GM18951 (cell line): ENCODE measurements around the gene GNA12.

ENCODE experiments used
- POLR2A ChIP-seq: IDR thresholded peaks from 4 replicates; pipeline ENCODE4 v1.6.1; 2011; ENCODE audit warnings: mild to moderate bottlenecking; ENCODE audit not compliant: insufficient read length, insufficient read depth; ENCODE audit errors: extremely low read depth
- in situ Hi-C: fragments of 300-500 bp; cut with MboI; formaldehyde crosslinking; loops from one replicate; pipeline ENCODE4 v1.12.0; 2022; ENCODE audit warnings: low sequenced_read_pairs, mixed read lengths, inconsistent platforms; ENCODE audit not compliant: unreplicated experiment

Gene GNA12

DNA sequence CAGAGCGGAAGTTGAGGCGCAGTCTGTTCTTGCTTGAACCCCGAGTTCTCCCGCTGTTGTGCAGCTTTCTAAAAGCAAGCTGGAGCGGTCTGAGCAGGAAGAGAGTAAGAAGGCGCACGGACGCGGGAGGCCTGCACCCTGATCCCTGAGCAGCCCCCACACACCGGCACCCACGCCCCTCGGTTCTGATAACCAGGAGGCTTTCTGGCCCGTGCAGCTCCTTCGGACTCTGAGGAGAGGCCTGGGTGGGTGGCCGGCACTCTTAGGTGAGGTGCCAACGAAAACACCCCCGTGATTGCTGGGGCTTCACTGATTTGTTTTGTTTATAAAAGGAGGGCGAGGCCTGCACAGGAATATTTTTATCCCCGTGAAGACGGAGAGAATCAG lies 127.2 kb downstream of the GNA12 start:
- in situ Hi-C loops: no loop called here
- no peak for TF ChIP-seq POLR2A

DNA sequence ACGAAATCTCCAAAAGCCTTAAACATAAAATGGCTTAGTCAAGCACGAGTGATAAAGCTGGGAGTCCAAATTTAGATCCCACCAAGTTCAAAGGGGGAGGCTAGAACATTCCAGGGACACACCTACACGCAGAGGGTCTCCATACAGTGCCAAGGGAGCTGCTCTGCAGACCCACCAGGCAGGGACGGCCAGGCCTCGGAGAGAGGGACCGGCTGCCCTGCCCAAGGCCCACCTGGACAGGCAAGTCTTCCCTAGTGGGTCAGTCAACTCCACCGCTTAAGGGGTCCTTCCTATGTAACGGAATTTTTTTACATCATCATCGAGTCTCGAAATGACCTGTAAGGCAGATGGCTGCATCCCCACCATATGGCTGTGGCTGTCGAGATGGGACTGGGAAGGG lies 127.6 kb downstream of the GNA12 start:
- in situ Hi-C loops: no loop called here
- no peak for TF ChIP-seq POLR2A

DNA sequence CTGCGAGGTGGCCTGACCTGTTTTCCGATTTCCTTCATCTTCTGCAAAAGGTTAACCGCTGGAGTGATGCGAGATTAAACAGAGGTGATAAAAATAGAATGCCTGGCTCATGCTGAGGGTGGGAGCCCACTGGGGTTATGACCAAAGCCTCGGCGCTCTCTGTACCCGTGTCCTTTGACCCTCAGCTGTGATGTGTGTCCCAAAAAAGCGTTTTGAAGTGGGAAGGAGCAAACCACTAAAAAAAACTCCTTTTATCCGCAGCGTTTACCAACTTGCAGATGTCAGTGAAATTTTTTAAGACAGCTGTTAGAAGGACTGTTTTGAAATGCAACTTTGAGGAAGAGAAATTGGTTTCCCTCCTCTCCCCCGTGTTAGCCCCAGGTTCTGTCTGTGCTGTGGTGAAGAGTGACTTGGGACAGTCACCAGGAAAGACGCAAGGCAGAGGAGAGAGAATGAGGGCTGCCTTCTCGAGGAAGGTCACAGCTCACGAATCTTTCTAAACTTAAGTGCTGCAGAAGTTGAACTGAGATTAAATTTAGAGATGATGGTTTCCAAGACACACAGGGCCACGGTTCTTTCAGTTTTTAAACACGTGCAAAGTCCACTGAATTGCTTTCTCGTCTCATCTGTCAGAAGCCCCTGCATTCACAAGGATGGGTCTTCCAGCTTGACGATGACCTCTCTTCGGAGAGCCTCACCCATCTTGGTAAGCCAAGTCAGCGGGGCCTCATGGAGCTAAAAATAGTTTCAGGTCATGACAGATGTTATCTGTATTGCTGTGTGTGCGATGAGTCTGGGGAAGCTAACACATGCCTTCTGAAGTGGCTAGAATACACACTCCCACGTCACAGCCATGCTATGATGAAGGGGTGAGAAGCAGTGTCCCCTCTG lies 128.5 kb downstream of the GNA12 start:
- in situ Hi-C loops: no loop called here
- no peak for TF ChIP-seq POLR2A

DNA sequence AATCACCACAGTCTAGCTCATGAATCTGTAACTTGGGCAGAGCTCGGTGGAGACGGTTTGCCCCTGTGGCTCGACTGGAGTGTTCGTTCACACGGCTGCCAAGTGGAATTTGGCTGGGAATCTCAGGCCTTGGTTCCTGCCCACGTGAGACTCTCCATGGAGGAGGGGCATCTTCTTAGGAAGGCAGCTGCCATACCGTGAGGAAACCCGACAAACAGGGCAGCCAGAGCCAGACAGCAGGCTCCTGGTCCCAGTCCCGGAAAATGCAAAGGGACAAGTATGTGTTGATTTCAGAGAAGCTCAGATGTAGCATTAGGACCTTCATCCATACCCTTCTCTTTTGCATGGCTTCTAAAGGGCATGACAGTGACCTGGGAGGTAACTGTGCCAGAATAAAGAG lies 129.5 kb downstream of the GNA12 start:
- no peak for TF ChIP-seq POLR2A
- in situ Hi-C loops: no loop called here

DNA sequence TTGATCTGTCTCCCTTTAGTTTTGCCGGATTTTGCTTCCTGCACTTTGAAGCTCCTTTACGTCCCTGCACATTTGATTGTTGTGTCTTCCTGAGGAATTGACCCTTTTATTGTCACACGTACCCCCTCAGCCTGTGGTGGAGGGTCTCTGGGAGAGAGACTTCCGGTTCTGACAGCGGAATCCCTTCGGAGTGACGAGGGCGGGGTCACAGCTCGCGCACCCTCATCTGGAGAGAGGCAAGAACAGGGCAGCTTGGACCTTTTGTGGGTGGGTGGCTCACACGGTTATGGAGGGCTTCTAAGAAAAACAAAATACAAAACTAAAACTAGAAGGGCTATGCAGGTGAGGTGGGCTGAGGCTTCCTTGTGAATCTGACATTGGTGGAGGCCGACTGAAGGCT lies 130.1 kb downstream of the GNA12 start:
- in situ Hi-C loops: no loop called here
- TF ChIP-seq POLR2A: no peak

DNA sequence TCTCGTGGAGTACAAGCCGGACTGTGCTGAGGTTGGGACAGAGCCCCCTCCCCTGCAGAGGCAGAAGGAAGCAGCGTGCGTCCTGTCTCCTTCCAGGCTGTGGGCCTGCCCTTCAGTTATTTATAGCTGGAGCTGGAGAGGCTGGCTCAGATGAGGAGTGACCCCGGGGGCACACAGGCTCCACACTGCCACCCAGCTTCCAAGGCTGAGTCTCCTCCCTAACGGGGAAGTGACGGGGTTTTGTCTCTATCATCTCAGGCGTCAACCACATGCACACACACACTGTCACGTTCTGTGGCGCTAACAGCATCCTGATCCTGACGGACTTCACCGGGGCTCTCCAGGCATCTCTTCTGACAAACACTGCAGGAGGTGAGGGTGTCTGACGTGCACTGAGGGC lies 130.7 kb downstream of the GNA12 start:
- in situ Hi-C loops: no loop called here
- no peak for TF ChIP-seq POLR2A

DNA sequence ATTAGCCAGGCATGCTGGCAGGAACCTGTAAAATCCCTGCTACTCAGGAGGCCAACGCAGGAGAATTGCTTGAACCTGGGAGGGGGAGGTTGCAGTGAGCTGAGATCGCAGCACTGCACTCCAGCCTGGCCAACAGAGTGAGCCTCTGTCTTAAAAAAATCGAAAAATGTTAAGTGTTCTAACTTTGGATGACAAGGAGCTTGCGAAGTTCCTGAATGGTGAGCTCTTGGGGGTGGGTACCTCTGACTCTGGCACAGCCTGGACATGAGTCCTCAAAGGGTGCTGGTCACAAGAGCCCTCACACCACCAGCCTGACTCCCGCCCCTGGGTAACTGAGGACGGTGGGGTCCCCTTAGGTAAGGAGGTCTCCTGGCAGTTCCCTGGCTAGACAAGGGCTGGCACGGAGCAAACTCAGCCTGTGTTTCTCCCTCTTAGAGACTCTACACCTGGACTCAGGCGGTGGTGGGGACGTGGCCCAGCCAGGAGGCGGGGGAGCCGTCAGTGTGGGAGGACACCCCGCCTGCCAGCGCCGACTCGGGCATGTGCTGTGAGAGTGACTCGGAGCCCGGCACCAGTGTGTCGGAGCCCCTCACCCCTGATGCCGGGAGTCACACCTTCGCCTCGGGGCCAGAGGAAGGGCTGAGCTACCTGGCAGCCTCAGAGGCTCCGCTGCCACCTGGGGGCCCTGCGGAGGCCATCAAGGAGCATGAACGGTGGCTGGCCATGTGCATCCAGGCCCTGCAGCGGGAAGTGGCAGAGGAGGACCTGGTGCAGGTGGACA lies 132.0 kb downstream of the GNA12 start:
- TF ChIP-seq POLR2A: no peak
- in situ Hi-C loops: no loop called here

DNA sequence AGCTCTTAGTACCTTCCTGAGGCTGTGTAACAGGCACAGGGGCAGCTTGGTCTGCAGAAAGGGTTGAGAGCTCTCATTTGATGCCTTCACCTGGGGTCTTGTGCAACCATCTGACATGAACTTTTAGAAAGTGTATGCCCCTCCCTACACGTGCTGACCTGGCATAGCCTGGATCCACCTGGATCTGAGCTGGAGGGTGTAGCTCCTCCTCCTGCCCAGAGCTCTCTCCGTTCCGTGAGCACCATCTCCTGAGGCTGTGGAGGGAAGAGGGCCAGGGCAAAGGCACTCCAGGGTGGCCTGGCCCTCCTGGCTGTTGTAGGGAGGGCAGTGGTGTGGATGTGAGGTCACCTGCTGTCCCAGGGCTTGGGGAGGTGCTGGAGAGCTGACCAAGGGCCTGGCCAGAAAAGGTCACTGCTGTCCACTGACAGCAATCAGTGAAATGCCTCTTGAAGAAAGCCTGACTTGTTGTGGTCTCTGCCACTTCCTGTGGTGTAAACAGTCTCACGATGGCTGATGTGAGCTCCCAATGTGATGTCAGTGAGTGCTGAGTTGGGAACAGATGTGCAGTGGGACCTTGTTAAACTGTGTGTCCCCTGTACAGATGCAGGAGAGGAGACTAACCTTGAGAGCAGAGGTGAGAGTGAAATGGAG lies 133.1 kb downstream of the GNA12 start:
- TF ChIP-seq POLR2A: no peak
- in situ Hi-C loops: no loop called here

DNA sequence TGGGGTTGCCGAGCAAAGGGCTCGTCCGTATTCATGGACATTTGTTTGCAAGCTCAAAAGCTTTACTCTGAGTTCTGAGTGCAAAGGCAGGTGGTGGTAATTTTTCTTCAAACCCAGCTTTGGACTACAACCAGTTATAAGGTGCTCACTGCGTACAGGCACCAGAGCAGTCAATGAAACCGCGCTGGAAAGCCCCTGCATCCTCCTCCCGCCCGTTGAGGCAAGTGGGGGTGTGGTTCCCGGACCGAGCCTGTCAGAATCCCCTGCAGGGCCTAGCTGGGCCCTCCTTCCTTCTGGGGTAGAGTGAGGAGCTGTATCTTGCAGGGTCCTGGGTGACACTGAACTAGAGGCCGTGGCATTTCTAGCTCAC lies 133.8 kb downstream of the GNA12 start:
- peak; percentile 21 for TF ChIP-seq POLR2A
- in situ Hi-C loops: no loop called here

DNA sequence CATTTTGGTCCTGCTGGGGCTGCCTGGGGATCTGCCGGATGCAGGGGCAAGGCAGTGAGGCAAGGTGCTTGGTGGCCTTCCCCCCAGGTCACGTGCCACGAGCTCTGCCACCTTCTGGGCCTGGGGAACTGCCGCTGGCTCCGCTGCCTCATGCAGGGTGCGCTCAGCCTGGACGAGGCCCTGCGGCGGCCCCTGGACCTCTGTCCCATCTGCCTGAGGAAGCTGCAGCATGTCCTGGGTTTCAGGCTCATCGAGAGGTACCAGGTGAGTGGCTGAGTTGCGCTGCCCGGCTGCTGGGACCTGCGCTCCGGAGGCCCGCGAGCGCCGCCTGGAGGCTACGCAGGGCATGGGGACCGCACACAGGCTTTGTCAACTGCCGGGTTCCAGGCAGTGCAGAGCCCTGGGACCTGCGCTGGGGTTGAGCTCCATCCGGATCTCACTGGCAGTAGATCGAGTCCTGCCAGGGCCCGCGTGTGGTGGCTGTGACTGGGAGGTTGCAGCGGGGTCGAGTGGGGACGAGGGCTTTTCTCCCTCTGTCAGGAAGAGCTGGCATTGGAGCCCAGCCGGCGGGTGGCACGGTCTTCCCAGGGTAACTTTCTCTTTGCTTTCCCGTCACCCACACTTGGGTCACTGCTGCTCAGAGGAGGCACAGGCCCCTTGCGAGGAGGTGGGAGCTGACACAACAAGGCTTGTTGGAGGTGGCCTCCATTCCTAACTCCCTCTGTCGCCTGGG lies 134.4 kb downstream of the GNA12 start:
- in situ Hi-C loops: loop anchor here (5.0 kb wide), 1 partner anchor 37 kb away; no protein-coding TSS in a partner anchor

DNA sequence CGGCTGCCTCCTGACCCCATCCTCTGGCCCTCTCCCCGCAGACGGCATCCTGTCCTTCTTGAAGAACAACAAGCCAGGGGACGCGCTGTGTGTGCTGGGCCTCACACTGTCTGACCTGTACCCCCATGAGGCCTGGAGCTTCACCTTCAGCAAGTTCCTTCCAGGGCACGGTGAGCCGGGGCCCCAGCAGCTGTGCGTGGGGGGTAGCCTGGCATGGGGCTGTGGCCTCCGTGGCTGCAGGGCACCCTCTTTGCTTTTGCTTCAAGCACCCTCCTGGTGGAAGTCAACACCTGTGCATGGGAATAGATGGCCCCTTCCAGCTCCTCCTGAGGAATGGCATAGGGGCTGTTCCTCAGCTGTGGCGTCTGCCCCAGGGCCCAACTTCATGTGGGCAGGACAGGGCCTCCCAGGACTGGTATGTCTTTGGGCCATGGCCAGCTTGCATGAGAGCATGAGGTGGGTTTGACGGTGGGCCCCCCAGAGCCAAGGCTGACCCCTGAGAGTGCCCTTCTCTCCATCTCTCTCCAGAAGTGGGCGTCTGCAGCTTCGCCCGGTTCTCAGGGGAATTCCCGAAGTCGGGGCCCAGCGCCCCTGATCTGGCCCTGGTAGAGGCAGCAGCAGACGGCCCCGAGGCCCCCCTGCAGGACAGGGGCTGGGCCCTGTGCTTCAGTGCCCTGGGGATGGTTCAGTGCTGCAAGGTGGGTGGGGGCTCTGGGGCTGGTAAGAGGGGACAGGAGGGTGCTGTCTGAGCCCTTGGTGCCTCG lies 135.4 kb downstream of the GNA12 start:
- TF ChIP-seq POLR2A: no peak
- in situ Hi-C loops: loop anchor here (5.0 kb wide), 1 partner anchor 36 kb away; no protein-coding TSS in a partner anchor

More for the DNA sequence above, 134.4 kb downstream of the GNA12 start:
- peak; percentile 16 for TF ChIP-seq POLR2A

DNA sequence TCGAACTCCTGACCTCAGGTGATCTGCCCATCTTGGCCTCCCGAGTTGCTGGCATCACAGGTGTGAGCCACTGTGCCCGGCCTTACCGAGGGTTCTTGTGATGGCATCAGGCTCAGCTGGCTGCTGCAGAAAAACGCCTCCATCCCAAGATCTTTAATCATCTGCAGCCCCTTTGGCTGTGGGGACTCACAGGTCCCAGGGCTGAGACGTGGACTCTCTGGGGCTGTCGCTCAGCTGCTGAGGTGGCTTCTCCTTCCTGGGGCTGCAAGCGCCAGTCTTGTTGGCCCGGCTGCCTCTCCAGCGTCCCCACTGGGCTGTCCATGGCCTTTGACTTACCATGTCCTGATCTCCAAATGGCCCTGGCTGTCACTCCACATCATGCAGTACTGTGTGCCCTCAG lies 136.1 kb downstream of the GNA12 start:
- no peak for TF ChIP-seq POLR2A
- in situ Hi-C loops: loop anchor here (5.0 kb wide), 1 partner anchor 36 kb away; no protein-coding TSS in a partner anchor
